ENCODE measurements around the gene RIT2. TPM values are rescaled to one million over a fixed set of nuclear protein-coding genes. Genes with fewer than 3 reads are reported as not detected.

Gene RIT2
- total RNA-seq, 1 experiment from 2014 or later: not detected

GRCh38 chr18:42734520-42734919 lies 381.0 kb downstream of the RIT2 start:
- no peak overlapping the region for H3K4me2 ChIP-seq
- H3K9me3 ChIP-seq (ENCODE audit: insufficient read depth, low read depth): no peaks in the 10 kb centered on the region
- no peaks in the 10 kb centered on the region for H3K4me1 ChIP-seq (replicated peaks; ENCODE audit: insufficient read depth)
- BruUV-seq (replicated peaks): no TSS peak
- no peak overlapping the region for H3K4me3 ChIP-seq
- H3K36me3 ChIP-seq (ENCODE audit: low read depth): no peaks in the 10 kb centered on the region
- no peaks in the 10 kb centered on the region for H4K20me1 ChIP-seq (ENCODE audit: insufficient read depth)
- H3K79me2 ChIP-seq (ENCODE audit: low read depth): no peaks in the 10 kb centered on the region
- H3K27ac ChIP-seq: no peak overlapping the region
- CTCF ChIA-PET: no interaction called here
- H3K27me3 ChIP-seq (ENCODE audit: insufficient read depth, low read depth): no peaks in the 10 kb centered on the region
- DNase-seq: no peak
- no peak for TF ChIP-seq EZH2 (IDR thresholded peaks at IDR 0.05; ENCODE audit: low read depth)
- no peak for TF ChIP-seq CTCF (conservative IDR thresholded peaks at IDR 0.05)
- POLR2A ChIA-PET (ENCODE audit: unreplicated experiment): no interaction called here
- no peaks in the 10 kb centered on the region for H3K9me2 ChIP-seq (ENCODE audit: insufficient read depth)
- H3F3A ChIP-seq (ENCODE audit: insufficient read depth, low read depth): no peaks in the 10 kb centered on the region
- intact Hi-C loops (cut with micrococcal nuclease; ENCODE audit: unreplicated experiment): no loop called here
- H2AFZ ChIP-seq: no peak overlapping the region

- no peak overlapping the region for H3K27ac ChIP-seq
- H3K79me2 ChIP-seq (ENCODE audit: low read depth): no peaks in the 10 kb centered on the region
Measured at GRCh38 chr18:42730272-42730671, 385.2 kb downstream of the RIT2 start.

GRCh38 chr18:42719221-42719620 lies 396.3 kb downstream of the RIT2 start:
- Histone ChIP-seq H3K4me3 (no peak overlapping the region), H2AFZ (no peak overlapping the region), H3K79me2 (ENCODE audit: low read depth) (no peaks in the 10 kb centered on the region), H3K36me3 (ENCODE audit: low read depth) (no peaks in the 10 kb centered on the region), H3K9me3 (ENCODE audit: insufficient read depth, low read depth) (no peaks in the 10 kb centered on the region), H4K20me1 (ENCODE audit: insufficient read depth) (no peaks in the 10 kb centered on the region), H3F3A (ENCODE audit: insufficient read depth, low read depth) (no peaks in the 10 kb centered on the region), H3K27ac (no peak overlapping the region), H3K4me2 (no peak overlapping the region), H3K9me2 (ENCODE audit: insufficient read depth) (no peaks in the 10 kb centered on the region), H3K4me1 (replicated peaks; ENCODE audit: insufficient read depth) (no peaks in the 10 kb centered on the region), H3K27me3 (ENCODE audit: insufficient read depth, low read depth) (no peaks in the 10 kb centered on the region)
- intact Hi-C loops (cut with micrococcal nuclease; ENCODE audit: unreplicated experiment): no loop called here
- no TSS peak for BruUV-seq (replicated peaks)
- CTCF ChIA-PET: no interaction called here
- no peak for DNase-seq
- TF ChIP-seq CTCF (conservative IDR thresholded peaks at IDR 0.05): no peak
- TF ChIP-seq EZH2 (IDR thresholded peaks at IDR 0.05; ENCODE audit: low read depth): no peak
- POLR2A ChIA-PET (ENCODE audit: unreplicated experiment): no interaction called here

More at GRCh38 chr18:42730272-42730671, 385.2 kb downstream of the RIT2 start:
- intact Hi-C loops (cut with micrococcal nuclease; ENCODE audit: unreplicated experiment): no loop called here
- H3K4me3 ChIP-seq: no peak overlapping the region
- CTCF ChIA-PET: no interaction called here
- no peak overlapping the region for H2AFZ ChIP-seq
- POLR2A ChIA-PET (ENCODE audit: unreplicated experiment): no interaction called here
- TF ChIP-seq CTCF (conservative IDR thresholded peaks at IDR 0.05) (no peak), EZH2 (IDR thresholded peaks at IDR 0.05; ENCODE audit: low read depth) (no peak)
- no peak for DNase-seq
- H4K20me1 ChIP-seq (ENCODE audit: insufficient read depth): no peaks in the 10 kb centered on the region
- H3K36me3 ChIP-seq (ENCODE audit: low read depth): no peaks in the 10 kb centered on the region
- H3K27me3 ChIP-seq (ENCODE audit: insufficient read depth, low read depth): no peaks in the 10 kb centered on the region
- H3K4me1 ChIP-seq (replicated peaks; ENCODE audit: insufficient read depth): no peaks in the 10 kb centered on the region
- no peak overlapping the region for H3K4me2 ChIP-seq
- no peaks in the 10 kb centered on the region for H3K9me2 ChIP-seq (ENCODE audit: insufficient read depth)
- BruUV-seq (replicated peaks): no TSS peak
- no peaks in the 10 kb centered on the region for H3K9me3 ChIP-seq (ENCODE audit: insufficient read depth, low read depth)
- H3F3A ChIP-seq (ENCODE audit: insufficient read depth, low read depth): no peaks in the 10 kb centered on the region
